HFFc6 (cell line): ENCODE results near the gene BAZ1B. TPM values are rescaled to one million over a fixed set of nuclear protein-coding genes. Genes with fewer than 3 reads are reported as not detected.

Source experiments
- DNase-seq: peaks from one replicate; pipeline ENCODE4 v3.0.0-alpha.2; 2018
- H3K27ac Mint-ChIP-seq: 2 replicates; pipeline ENCODE4 v1.8.0; 2020; ENCODE audit warnings: mild to moderate bottlenecking, mixed read lengths
- H3K27me3 Mint-ChIP-seq: 2 replicates; pipeline ENCODE4 v1.8.0; 2021; ENCODE audit warnings: mild to moderate bottlenecking, moderate library complexity, mixed read lengths; ENCODE audit not compliant: insufficient read depth
- H3K36me3 Mint-ChIP-seq: 2 replicates; pipeline ENCODE4 v1.8.0; 2021; ENCODE audit warnings: low read depth, mixed read lengths
- H3K4me1 Mint-ChIP-seq: 2 replicates; pipeline ENCODE4 v1.8.0; 2020; ENCODE audit warnings: low read depth, mixed read lengths
- H3K4me3 Mint-ChIP-seq: 2 replicates; pipeline ENCODE4 v1.8.0; 2020; ENCODE audit warnings: mild to moderate bottlenecking, moderate library complexity, mixed read lengths
- H3K9me3 Mint-ChIP-seq: 2 replicates; pipeline ENCODE4 v1.8.0; 2020; ENCODE audit warnings: mild to moderate bottlenecking, mixed read lengths
- CTCF ChIP-seq: fragments of 200-600 bp; sonication (generic); IDR thresholded peaks from 2 replicates; pipeline ENCODE4 v1.5.0; 2021; ENCODE audit warnings: antibody characterized with exemption, mild to moderate bottlenecking
- total RNA-seq, 6 experiments: library from RNA; stranded (reverse); fragmentation: NEBNext Ultra II Directional; extraction: Animal tissue kit (Norgen Biotek cat#: 25700); gene quantifications; 2 replicates in 1 of 6; 3 replicates in 5 of 6; pipeline ENCODE4 v1.2.3, GENCODE V29; 2021

Gene BAZ1B
- total RNA-seq, 6 experiments from 2014 or later, result 54.0 to 66.5 (median 63.8) TPM

DNA sequence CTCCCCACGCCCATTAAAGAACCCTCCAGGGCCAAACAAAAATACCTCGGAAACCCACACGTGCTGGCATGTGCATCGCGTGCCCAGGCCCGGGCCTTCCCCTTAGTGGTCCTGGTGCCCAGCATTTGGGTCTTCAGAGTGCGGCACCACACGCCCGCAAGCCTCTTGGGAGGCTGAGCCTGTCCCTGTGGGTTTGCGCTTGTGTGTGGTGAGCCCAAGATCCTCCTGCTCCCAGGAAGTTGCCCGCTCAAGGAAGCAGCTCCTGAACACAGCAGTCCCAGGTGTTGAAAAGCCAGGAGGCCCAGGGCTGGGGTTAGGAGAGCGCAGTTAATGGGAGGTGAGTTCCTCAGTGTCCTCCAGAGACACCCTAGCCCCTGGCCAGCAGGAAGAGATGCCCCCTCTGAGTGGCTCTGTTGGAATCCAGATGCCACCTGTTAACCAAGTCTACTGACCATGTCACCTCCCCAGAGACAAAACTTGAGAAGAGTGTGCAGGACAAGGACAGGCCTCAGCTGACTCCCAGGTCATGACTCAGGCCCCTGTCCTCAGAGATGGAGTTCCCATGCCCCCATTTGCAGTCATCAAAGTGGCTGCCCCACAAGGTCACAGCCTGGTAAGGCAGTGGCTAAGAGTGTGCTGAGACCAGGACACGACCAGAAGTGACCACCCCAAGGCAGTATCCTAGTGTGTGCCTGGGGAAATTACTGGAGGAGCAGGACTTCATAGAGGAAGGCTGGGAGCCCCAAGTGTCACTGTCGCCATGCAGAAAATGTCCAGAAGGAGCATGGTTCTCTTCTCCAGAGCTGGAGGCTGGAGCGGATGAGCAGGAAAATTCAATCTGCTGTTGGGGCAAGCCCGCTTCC is 83.3 kb downstream of the BAZ1B start:
- TF ChIP-seq CTCF, result no peak
- no peak for DNase-seq
- Mint-ChIP-seq H3K27ac (no peak overlapping the region), H3K27me3 (no peaks in the 10 kb centered on the region; the same call in none of the 2 replicates), H3K36me3 (peaks cover 19% of the 10 kb centered on the region; the same call in 1 of the 2 replicates), H3K4me3 (no peak overlapping the region), H3K9me3 (peaks cover 4% of the 10 kb centered on the region; the same call in 1 of the 2 replicates), H3K4me1 (peaks cover 5% of the 10 kb centered on the region; the same call in 1 of the 2 replicates)

DNA sequence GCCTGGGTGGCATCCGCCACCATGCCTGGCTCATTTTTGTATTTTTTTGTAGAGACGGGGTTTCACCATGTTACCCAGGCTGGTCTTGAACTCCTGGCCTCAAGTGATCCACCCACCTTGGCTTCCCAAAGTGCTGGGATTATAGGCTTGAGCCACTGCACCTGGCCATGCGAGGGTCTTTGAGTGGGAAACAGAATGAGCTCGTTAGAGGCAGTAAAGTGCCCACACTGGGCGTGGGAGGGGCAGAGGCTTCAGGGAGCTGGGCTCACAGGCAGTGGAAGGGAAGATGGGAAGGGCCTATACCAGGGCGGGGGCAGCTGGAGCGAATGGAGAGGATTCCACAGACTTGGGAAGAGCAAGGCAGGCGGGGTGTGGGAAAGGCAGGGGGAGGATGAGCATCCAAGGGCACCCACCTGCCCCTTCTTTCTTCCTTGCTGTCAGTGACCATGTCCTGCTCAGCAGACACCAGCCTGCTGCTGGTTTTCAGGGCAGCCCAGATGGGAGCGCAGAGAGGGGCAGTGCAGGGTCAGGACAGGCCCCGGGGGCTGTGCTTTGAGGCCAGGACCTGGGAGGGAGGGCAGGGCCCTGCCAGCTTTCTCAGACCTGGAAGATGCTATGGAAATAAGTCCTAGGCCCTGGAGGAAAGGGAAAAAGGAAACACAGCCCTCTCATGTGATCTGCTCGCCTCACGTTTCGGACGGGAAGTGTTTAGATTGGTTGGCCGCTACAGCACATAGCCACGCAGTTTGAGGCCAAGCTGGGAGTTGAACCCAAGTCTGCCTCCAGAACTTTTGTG is 84.3 kb downstream of the BAZ1B start:
- peaks cover 13% of the 10 kb centered on the region; the same call in 1 of the 2 replicates for H3K36me3 Mint-ChIP-seq
- H3K27ac Mint-ChIP-seq, result 0 out of 2 replicates have a peak overlapping the region, but pooled peaks have one; percentile 9
- no peak overlapping the region for H3K4me3 Mint-ChIP-seq
- no peak for DNase-seq
- TF ChIP-seq CTCF, result no peak
- peaks cover 4% of the 10 kb centered on the region; the same call in 1 of the 2 replicates for H3K9me3 Mint-ChIP-seq
- H3K4me1 Mint-ChIP-seq, result peaks cover 5% of the 10 kb centered on the region; the same call in 1 of the 2 replicates
- no peaks in the 10 kb centered on the region; the same call in none of the 2 replicates for H3K27me3 Mint-ChIP-seq

DNA sequence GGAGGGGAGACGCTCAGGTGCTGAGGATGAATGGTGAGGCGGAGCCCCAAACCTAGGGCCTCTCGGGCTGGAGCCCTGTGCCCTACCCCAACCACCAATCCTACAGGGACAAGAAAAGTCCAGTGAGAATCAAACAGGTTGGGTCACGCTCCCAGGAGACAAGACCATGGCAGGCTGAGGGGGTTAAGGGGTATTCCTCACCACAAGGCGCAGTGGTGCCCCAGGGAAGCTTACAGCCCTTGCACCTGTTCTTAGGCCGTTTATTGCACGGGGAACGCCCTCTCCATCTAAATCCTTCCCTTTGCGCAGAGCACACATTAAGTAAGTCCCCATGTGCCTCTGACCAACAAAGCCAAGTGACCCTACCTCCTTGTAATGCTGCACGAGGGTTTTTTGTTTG is 85.0 kb downstream of the BAZ1B start:
- TF ChIP-seq CTCF, result no peak
- no peak overlapping the region for H3K4me3 Mint-ChIP-seq
- peaks cover 5% of the 10 kb centered on the region; the same call in 1 of the 2 replicates for H3K4me1 Mint-ChIP-seq
- H3K9me3 Mint-ChIP-seq, result peaks cover 4% of the 10 kb centered on the region; the same call in 1 of the 2 replicates
- H3K27me3 Mint-ChIP-seq, result no peaks in the 10 kb centered on the region; the same call in none of the 2 replicates
- H3K27ac Mint-ChIP-seq, result no peak overlapping the region
- no peak for DNase-seq
- peaks cover 6% of the 10 kb centered on the region; the same call in 1 of the 2 replicates for H3K36me3 Mint-ChIP-seq

- no peaks in the 10 kb centered on the region; the same call in none of the 2 replicates for H3K27me3 Mint-ChIP-seq
- H3K4me3 Mint-ChIP-seq, result no peak overlapping the region; the same call in 1 of the 2 replicates
- H3K9me3 Mint-ChIP-seq, result peaks cover 4% of the 10 kb centered on the region; the same call in 1 of the 2 replicates
- DNase-seq, result no peak
- H3K36me3 Mint-ChIP-seq, result peaks cover 5% of the 10 kb centered on the region; the same call in 1 of the 2 replicates
- no peak for TF ChIP-seq CTCF
- peaks cover 5% of the 10 kb centered on the region; the same call in 1 of the 2 replicates for H3K4me1 Mint-ChIP-seq
- no peak overlapping the region for H3K27ac Mint-ChIP-seq
Measured at GRCh38 chr7:73436031-73436929, 85.8 kb downstream of the BAZ1B start.
